GM12878 (cell line): ENCODE results near the gene TRIM25. TPM values are rescaled to one million over a fixed set of nuclear protein-coding genes. Genes with fewer than 3 reads are reported as not detected.

Experiments
- ATAC-seq: fragments of 200-7000 bp; cut with Tn5 transposase; 3 replicates; pipeline ENCODE4 v1.9.1; 2020; ENCODE audit warnings: mild to moderate bottlenecking, moderate library complexity
- BruUV-seq: library from RNA; stranded (reverse); fragments of 400-500 nt; replicated peaks from 2 replicates; lab custom pipeline; 2021; lab: Mats Ljungman, UMichigan
- CTCF ChIA-PET: fragments of 300-600 bp; sonication (Branson Sonifier 250); formaldehyde crosslinking; extraction: SDS; loops from one replicate; lab custom pipeline; 2021; ENCODE audit warnings: inconsistent platforms; lab: Yijun Ruan, JAX
- POLR2A ChIA-PET: fragments of 350-600 bp; formaldehyde crosslinking; extraction: SDS; loops from one replicate; lab custom pipeline; 2021; ENCODE audit warnings: inconsistent platforms; lab: Charles Lee
- RAD21 ChIA-PET: fragments of 300-600 bp; sonication (Branson Sonifier 250); formaldehyde crosslinking; loops from one replicate; lab custom pipeline; 2023; ENCODE audit warnings: antibody characterized with exemption; ENCODE audit not compliant: unreplicated experiment; lab: Charles Lee
- SMC1A ChIA-PET: fragments of 300-600 bp; sonication (Branson Sonifier 250); formaldehyde crosslinking; loops from one replicate; lab custom pipeline; 2023; ENCODE audit not compliant: unreplicated experiment, uncharacterized antibody; lab: Charles Lee
- DNase-seq: peaks from one replicate; pipeline ENCODE4 v3.0.0-alpha.2; 2011; ENCODE audit warnings: low read depth, low spot score
- FAIRE-seq: peaks from 3 replicates; lab custom pipeline; 2011; peaks lifted over from hg19 to GRCh38; lab: Jason Lieb, UNC
- H2AFZ ChIP-seq: 2 replicates; pipeline ENCODE4 v1.6.0; 2011; ENCODE audit warnings: low read depth, low read length, control low read depth; ENCODE audit not compliant: control insufficient read depth
- H3K27ac ChIP-seq: 2 replicates; pipeline ENCODE4 v1.5.1; 2011; ENCODE audit warnings: control low read depth; ENCODE audit not compliant: control insufficient read depth, insufficient read depth
- H3K27me3 ChIP-seq, 2 experiments: replicated peaks in 1 of 2; 2 replicates each; pipeline versions ENCODE4 v1.6.0 to v1.6.1; 2011; ENCODE audit warnings: low read length in 1 of 2; ENCODE audit not compliant: control insufficient read depth in 2 of 2, insufficient read depth in 2 of 2
- H3K36me3 ChIP-seq, 2 experiments: 2 replicates each; pipeline ENCODE4 v1.5.1; 2011; ENCODE audit warnings: low read length in 1 of 2; ENCODE audit not compliant: control insufficient read depth in 2 of 2, insufficient read depth in 2 of 2
- H3K4me1 ChIP-seq: 2 replicates; pipeline ENCODE4 v1.6.1; 2011; ENCODE audit warnings: mild to moderate bottlenecking, low read length, moderate library complexity, mixed read lengths; ENCODE audit not compliant: control insufficient read depth, insufficient read depth
- H3K4me2 ChIP-seq: 2 replicates; pipeline ENCODE4 v1.6.0; 2011; ENCODE audit warnings: control low read depth; ENCODE audit not compliant: control insufficient read depth, insufficient read depth
- H3K4me3 ChIP-seq: fragments of 200-600 bp; sonication (generic); 2 replicates; pipeline ENCODE4 v1.5.1; 2016
- H3K79me2 ChIP-seq: 2 replicates; pipeline ENCODE4 v1.6.0; 2011; ENCODE audit warnings: low read length; ENCODE audit not compliant: control insufficient read depth, insufficient read depth
- H3K9ac ChIP-seq: 2 replicates; pipeline ENCODE4 v1.8.0; 2011; ENCODE audit warnings: low read length, control low read depth, mixed read lengths; ENCODE audit not compliant: control insufficient read depth, insufficient read depth
- H3K9me3 ChIP-seq: replicated peaks from 3 replicates; pipeline ENCODE4 v1.5.1; 2011; ENCODE audit warnings: mild to moderate bottlenecking, low read length; ENCODE audit not compliant: control insufficient read depth, insufficient read depth
- H4K20me1 ChIP-seq: 2 replicates; pipeline ENCODE4 v1.6.0; 2011; ENCODE audit not compliant: control insufficient read depth, insufficient read depth
- BCL3 ChIP-seq: IDR thresholded peaks from 2 replicates; pipeline ENCODE4 v1.6.1; 2011; ENCODE audit warnings: borderline replicate concordance, low read depth, mild to moderate bottlenecking, moderate library complexity, low read length; ENCODE audit not compliant: insufficient read depth, poor library complexity, severe bottlenecking
- DPF2 ChIP-seq: fragments of 450-650 bp; IDR thresholded peaks from 2 replicates; pipeline ENCODE4 v1.6.1; 2017; ENCODE audit warnings: mild to moderate bottlenecking
- MLLT1 ChIP-seq: fragments of 450-650 bp; IDR thresholded peaks from 2 replicates; pipeline ENCODE4 v1.6.1; 2016; ENCODE audit warnings: mild to moderate bottlenecking
- PAX8 ChIP-seq: fragments of 450-650 bp; IDR thresholded peaks from 2 replicates; pipeline ENCODE4 v1.6.1; 2017; ENCODE audit warnings: mild to moderate bottlenecking, moderate library complexity
- PKNOX1 ChIP-seq: fragments of 450-650 bp; IDR thresholded peaks from 2 replicates; pipeline ENCODE4 v1.6.1; 2016; ENCODE audit warnings: mild to moderate bottlenecking
- POLR2AphosphoS2 ChIP-seq: IDR thresholded peaks from 2 replicates; pipeline ENCODE4 v1.6.1; 2011; ENCODE audit warnings: low read depth, mild to moderate bottlenecking, low read length, improper control_type of control experiment, moderate library complexity
- PRDM15 ChIP-seq: fragments of 450-650 bp; formaldehyde crosslinking; IDR thresholded peaks from 2 replicates; pipeline ENCODE4 v1.4.0; 2020; ENCODE audit warnings: mild to moderate bottlenecking, moderate library complexity
- STAT3 ChIP-seq: IDR thresholded peaks from 2 replicates; pipeline ENCODE4 v1.6.1; 2011; ENCODE audit warnings: low read depth, low read length, improper control_type of control experiment
- SUZ12 ChIP-seq: fragments of 200-600 bp; sonication (generic); IDR thresholded peaks from one replicate; pipeline ENCODE4 v1.6.1; 2018; ENCODE audit warnings: antibody characterized with exemption, mild to moderate bottlenecking; ENCODE audit not compliant: unreplicated experiment
- ZBTB40 ChIP-seq: fragments of 450-650 bp; IDR thresholded peaks from 2 replicates; pipeline ENCODE4 v1.6.1; 2016; ENCODE audit warnings: mild to moderate bottlenecking, moderate library complexity, borderline replicate concordance
- WGBS: methylation state at CpG from one replicate; pipeline ENCODE4 v1.1.6; 2016; ENCODE audit warnings: low lambda C conversion rate; ENCODE audit not compliant: insufficient replicate concordance, insufficient coverage; ENCODE audit errors: missing lambda C conversion rate; 5-methylcytosine and 5-hydroxymethylcytosine counted together
- in situ Hi-C: fragments of 300-500 bp; cut with MboI; formaldehyde crosslinking; loops from 9 replicates; pipeline ENCODE4 v1.14.3; 2018; ENCODE audit warnings: mixed read lengths
- intact Hi-C: fragments of 100-400 bp; cut with micrococcal nuclease; formaldehyde crosslinking; loops from one replicate; pipeline ENCODE4 v1.14.2; 2022; ENCODE audit not compliant: unreplicated experiment
- polyA plus RNA-seq, 11 experiments: library from polyadenylated mRNA; depleted of rRNA in 4 of 11; unstranded in 6 of 11; stranded (reverse) in 5 of 11; fragments of >200 nt; fragmentation: Nextera tagmentation in 4 of 11; fragmentation: Illumina TruSeq in 1 of 11; extraction: Ambion mirVana in 4 of 11; extraction: Trizol in 1 of 11; gene quantifications; 1 replicate in 1 of 11; 2 replicates in 10 of 11; pipeline versions ENCODE4 v1.2.1 to v1.2.3, GENCODE V29; 2011 to 2016; ENCODE audit warnings: inconsistent platforms in 2 of 11, missing spikeins in 2 of 11, low read depth in 1 of 11
- total RNA-seq, 4 experiments: library from RNA; depleted of rRNA in 3 of 4; stranded (reverse); fragments of >200 nt in 3 of 4; fragmentation: Illumina TruSeq in 1 of 4; extraction: Trizol in 1 of 4; gene quantifications; 2 replicates each; pipeline versions ENCODE4 v1.2.1 to v1.2.3, GENCODE V29; 2013 to 2021

Gene TRIM25
- total and polyA plus RNA-seq, 10 of the 15 experiments (the other 5 are each of a cell fraction or from before 2014, with no cell fraction given) = 10.5 to 123 (median 51.3) TPM

- H3K9me3 ChIP-seq = peaks cover 8% of the 10 kb centered on the region
- FAIRE-seq (no peak), DNase-seq (no peak), ATAC-seq (no peak)
- peaks cover 8% of the 10 kb centered on the region for H3K4me1 ChIP-seq
- H3K4me2 ChIP-seq = no peak overlapping the region
- intact Hi-C loops = no loop called here
- H3K27ac ChIP-seq = no peak overlapping the region
- H2AFZ ChIP-seq = no peak overlapping the region
- ChIA-PET POLR2A (no interaction called here), RAD21 (no interaction called here), SMC1A (interaction anchor here (1.2 kb wide), 2 partner anchors 10 to 46 kb away, joined by 3 to 5 read pairs; no protein-coding TSS in a partner anchor), CTCF (interaction anchor here (2.1 kb wide), 1 partner anchor 46 kb away, joined by 6 read pairs; no protein-coding TSS in a partner anchor)
- 99% methylated on average over 5 of the region's 5 CpGs for WGBS
- H3K79me2 ChIP-seq = no peaks in the 10 kb centered on the region
- H3K36me3 ChIP-seq = peaks cover 0 to 8% of the 10 kb centered on the region in 2 experiments; a peak in 2 of 4 replicates
- no TSS peak for BruUV-seq
- H3K9ac ChIP-seq = no peak overlapping the region
- in situ Hi-C loops = no loop called here
- no peaks in the 10 kb centered on the region for H4K20me1 ChIP-seq
- H3K27me3 ChIP-seq = no peaks in the 10 kb centered on the region
- no peak overlapping the region for H3K4me3 ChIP-seq
- TF ChIP-seq SUZ12 = no peak
- no peak for TF ChIP-seq MLLT1
- TF ChIP-seq DPF2 = no peak
- no peak for TF ChIP-seq BCL3
- TF ChIP-seq ZBTB40 = no peak
- TF ChIP-seq PRDM15 (CRISPR knock-in tag) = no peak
- no peak for TF ChIP-seq STAT3
- no peak for TF ChIP-seq POLR2AphosphoS2
- TF ChIP-seq PKNOX1 = no peak
- TF ChIP-seq PAX8 = no peak
These were observed 47.8 kb downstream of the TRIM25 start for GRCh38 chr17:56866076-56866475.
